GM21528 (cell line): Measurements from ENCODE around the gene TRPC6.

Source experiments
- ATAC-seq: cut with Tn5 transposase; IDR thresholded peaks from one replicate; pipeline ENCODE4 v1.9.1; 2021; ENCODE audit warnings: mild to moderate bottlenecking, moderate library complexity; ENCODE audit not compliant: unreplicated experiment, low FRiP score

TRPC6 gene

DNA sequence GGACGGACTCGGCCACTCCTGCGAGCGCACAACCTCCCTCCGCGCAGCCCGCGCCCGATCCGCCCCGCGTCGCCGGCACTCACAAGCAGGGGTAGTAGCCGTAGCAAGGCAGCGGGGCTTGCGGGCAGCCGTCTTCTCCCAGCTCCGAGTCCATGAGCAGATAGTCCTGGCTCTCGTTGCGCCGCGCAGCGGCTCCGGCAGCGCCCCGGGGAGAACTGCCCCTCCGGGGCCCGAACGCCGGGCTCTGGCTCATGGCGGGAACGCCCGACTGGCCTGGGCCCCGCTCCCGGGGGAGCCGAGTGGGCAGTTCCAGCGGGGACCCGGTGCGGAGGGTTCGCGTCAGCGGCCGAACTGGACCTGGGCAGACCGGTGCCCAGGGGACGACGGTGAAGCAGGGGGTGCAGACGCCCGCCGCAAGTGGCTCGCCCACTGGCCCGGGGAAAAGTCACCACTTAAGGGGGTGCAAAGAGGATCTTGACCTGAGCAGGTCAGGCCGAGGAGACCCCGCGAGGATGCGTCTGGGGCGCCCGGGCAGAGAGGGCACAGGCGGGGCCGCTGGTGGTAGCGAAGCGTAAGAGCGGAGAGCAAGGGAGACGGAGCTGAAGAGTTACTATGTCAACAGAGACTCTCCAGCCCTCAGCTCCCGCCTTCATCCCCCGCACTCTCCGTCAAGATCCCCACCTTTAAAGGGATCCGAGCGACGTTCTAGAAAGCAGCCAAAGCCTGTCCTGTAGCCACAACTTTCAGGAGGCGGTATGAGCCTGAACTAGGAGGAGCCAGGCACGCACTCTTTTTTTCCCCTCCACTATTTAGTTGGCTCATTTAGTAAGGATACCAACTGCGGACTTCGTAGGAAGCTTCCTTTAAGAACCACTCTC lies at the start of gene TRPC6:
Gene TRPC6 (minus strand): TSS at position 757 of the 878 bp plus-strand sequence. CDS start 504 bp downstream, at position 253.
- no peak for ATAC-seq

DNA sequence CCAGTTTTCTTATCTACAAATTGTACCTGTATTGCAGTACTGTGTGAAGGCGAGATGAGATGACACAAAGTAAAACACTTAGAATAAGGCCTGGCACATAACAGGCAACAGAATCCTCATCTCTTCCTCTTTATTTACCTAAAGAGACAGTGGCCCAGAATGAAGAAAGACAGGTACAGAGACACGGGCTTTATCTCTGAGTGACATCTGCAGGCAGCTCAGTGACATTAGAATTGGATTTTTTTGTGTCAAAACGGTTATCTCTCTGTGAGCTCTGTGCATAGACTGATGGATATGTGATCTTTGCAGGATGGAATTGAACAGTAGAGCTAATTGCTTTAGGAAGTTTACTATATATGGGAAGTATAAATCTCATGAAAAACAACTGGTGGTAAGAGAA lies 36.2 kb upstream of the TRPC6 start:
- no peak for ATAC-seq

DNA sequence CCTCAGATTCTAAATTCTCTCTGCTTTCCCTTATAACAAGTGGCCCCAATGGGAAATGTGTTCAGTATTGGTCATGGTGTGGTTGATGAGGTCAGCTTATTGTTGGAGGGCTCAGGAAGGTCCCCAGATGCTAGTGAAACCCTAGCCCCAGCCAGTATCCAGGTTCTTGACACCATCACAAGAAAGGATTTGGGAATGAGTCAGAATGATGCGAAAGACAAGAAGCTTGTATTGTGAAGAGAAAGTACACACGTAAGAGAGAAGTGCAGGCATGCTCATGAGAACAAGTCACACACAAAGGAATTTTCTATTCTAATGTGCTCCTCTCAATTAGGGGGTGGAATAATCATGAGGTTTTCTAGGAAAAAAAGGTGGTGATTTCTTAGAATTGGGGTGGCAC lies 34.9 kb upstream of the TRPC6 start:
- no peak for ATAC-seq

- ATAC-seq: no peak
Observed at GRCh38 chr11:101617735-101618332, 34.0 kb upstream of the TRPC6 start.

GRCh38 chr11:101612481-101612880 lies 28.7 kb upstream of the TRPC6 start:
- no peak for ATAC-seq

GRCh38 chr11:101600924-101601323 lies 17.1 kb upstream of the TRPC6 start:
- no peak for ATAC-seq

GRCh38 chr11:101586965-101587364 lies 3.2 kb upstream of the TRPC6 start:
- no peak for ATAC-seq

DNA sequence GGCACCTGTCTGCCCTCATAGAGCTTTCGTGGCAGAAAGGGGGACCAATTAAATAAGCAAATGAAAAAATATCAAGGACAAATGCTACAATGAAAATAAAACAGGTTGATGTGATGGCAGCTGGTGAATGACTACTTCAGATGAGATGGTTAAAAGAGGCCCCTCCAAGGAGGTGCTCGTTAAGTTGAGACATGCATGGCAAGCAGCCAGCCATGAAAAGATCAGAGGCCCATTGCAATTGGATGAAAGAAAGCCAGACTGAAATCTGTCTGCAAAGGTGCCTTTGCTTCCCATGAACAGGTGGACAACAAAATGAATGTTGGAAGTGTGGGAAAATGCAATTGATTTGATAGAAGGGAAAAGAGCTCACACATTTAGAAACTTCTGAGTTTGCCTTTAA lies 848 bp upstream of the TRPC6 start:
- ATAC-seq: no peak

DNA sequence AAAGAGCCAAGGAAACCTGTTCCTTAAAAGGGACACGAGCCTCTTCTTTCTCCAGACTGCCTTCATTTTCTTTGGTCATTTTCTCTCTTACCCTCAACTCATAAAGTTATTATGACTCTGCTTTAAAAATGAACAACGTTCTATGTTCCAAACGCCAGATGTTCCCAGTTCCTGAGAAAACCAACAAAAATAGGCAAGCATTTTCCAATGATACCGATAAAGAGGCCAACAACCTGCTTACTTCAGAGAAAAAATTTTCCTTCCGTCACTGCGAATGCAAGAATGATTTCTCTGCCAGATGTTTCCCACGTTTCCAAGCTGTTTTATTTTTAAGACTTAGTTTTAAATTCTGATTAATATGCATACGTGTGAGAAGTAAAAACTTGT lies 315 bp upstream of the TRPC6 start:
- no peak for ATAC-seq

GRCh38 chr11:101582989-101583250 lies 887 bp downstream of the TRPC6 start:
- ATAC-seq: no peak

DNA sequence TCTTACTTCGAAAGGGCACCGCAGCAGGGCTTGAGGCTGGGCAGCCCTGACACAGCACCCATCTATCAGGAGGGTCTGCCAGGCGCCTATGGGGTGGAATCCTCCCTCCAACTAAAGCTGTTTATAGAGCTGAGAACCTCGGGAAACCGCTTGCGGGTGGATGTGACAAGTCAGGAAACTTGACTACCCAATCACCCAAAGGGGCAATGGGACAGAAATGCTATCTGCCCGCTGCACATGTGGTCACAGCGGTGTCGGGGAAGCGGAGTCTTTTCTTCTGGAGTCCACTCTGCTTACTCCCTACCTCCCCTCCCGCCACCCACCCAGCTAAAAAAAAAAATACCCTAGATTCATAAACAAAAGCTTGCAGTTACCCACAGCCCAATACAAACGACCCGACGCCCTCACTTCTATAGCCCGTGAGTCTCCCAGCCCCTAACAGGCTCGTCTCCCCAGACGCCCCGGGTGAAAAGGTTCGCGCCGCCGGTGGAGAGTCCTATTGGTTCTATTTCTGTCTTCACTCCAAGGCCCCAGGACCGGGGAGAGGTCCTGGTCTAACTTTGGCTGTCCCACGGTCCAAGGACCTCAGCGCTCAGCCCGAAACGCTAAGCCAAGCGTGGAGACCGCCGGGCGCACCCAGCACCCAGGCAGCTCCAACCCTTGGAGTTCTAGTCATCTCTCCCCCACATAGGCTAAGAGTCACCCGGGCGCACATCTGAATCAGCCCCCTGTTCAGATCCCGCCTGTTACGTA lies 1.4 kb downstream of the TRPC6 start:
- no peak for ATAC-seq

- no peak for ATAC-seq
Observed at GRCh38 chr11:101577461-101577860, 6.3 kb downstream of the TRPC6 start.

DNA sequence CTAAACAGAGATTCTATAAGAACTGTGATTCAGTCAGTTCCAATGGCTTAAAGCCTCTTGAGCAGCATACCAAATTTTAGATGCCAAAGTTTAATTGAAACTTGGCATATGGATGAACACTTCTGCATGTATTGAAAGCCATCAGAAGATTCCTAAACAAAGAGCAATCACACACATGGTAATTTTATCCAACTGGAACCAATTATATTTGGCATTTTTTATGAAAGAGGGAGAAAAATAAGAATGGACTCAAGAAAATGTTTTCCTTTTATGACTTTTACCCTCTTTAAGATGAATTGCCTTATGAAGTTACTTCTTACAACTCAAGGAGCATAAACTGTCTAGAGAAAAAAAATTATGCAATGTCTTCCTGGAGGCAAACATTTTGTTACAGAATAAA lies 7.4 kb downstream of the TRPC6 start:
- ATAC-seq: no peak

DNA sequence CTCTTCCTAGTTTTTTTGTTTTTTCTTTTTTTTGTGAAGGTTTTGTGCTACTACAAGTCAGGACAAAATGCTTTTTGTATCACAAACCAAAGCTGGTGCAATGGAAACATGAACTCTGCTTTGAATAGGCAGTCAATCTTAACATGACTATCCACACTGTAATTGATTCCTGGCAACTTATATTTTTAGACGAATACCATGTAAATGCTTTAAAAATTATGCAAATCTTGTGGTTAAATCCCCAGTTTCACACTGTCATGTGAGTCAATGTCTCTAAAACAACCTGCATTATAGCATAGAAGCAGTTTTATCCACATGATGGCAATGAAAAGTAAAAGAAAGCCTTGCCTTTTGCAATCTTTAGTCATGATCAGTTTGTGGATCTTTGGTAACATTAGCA lies 8.9 kb downstream of the TRPC6 start:
- ATAC-seq: no peak

GRCh38 chr11:101567071-101567470 lies 16.7 kb downstream of the TRPC6 start:
- ATAC-seq: no peak

- no peak for ATAC-seq
Observed at GRCh38 chr11:101566626-101567025, 17.2 kb downstream of the TRPC6 start.

DNA sequence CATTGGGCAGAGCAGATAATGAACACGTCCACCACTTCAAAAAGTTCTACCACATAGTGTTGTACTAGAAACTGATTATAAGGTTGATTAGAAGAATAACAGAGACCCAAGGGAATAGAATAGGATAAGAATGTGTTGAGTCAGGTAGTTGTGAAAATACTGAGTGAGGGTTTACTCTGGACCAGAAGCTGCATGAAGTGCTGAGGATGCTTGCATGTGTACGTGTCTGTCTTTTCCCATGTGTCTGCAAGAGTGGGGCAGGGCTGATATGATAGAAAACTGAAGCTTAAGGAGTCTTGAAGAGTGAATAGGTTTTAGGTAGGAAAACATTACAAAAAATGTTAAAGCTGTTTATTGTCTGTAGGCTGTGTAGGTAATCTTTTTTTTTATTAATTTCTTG lies 20.6 kb downstream of the TRPC6 start:
- no peak for ATAC-seq

DNA sequence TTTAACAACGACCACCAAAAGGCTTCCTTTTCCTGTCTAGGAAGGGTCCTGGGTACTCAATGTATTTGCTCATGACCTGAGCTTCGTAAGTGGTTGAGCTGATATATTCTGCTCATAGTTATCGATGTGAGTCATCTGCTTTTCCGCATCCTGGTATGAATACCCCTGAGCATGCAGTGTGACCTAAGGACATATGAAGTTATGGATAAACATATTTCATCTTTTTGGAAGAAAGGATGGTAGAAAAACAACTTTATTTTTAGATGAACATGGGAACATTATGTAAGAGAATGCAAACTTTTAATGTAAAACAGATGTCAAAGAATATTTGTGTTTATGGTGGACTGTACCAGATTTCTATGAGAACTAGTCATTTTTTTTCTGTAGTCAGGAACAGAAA lies 28.4 kb downstream of the TRPC6 start:
- no peak for ATAC-seq

- ATAC-seq: peak; percentile 100
Observed at GRCh38 chr11:101553891-101554292, 29.9 kb downstream of the TRPC6 start.

GRCh38 chr11:101552888-101553287 lies 30.9 kb downstream of the TRPC6 start:
- ATAC-seq: no peak

- no peak for ATAC-seq
Observed at GRCh38 chr11:101528541-101528940, 55.3 kb downstream of the TRPC6 start.
